D721Med (cell line): Measurements from ENCODE around the gene DNAJC5G.

Experiments used
- DNase-seq: peaks from one replicate; pipeline ENCODE4 v3.0.0; 2011; ENCODE audit warnings: low spot score; ENCODE audit not compliant: insufficient read length
- FAIRE-seq: peaks from 2 replicates; lab custom pipeline; 2011; peaks lifted over from hg19 to GRCh38; lab: Jason Lieb, UNC
- CTCF ChIP-seq: IDR thresholded peaks from 2 replicates; pipeline ENCODE4 v1.5.1; 2012; ENCODE audit warnings: mild to moderate bottlenecking, control low read depth; ENCODE audit not compliant: insufficient read depth; ENCODE audit errors: missing control alignments

The DNAJC5G gene

GRCh38 chr2:27320958-27321543 lies 45.8 kb downstream of the DNAJC5G start:
- DNase-seq (peak; percentile 45), FAIRE-seq (no peak)
- TF ChIP-seq CTCF, result peak; percentile 16

- no peak for FAIRE-seq
- TF ChIP-seq CTCF, result no peak
- DNase-seq, result no peak
Measured at GRCh38 chr2:27322301-27322765, 47.1 kb downstream of the DNAJC5G start.

GRCh38 chr2:27322766-27323595 lies 47.7 kb downstream of the DNAJC5G start, which contains the start of gene MPV17:
Gene MPV17 (minus strand): TSS chr2:27323097. CDS start chr2:27322517, 580 bp downstream.
- DNase-seq, result peak; percentile 93
- no peak for TF ChIP-seq CTCF
- no peak for FAIRE-seq

- FAIRE-seq (no peak), DNase-seq (no peak)
- TF ChIP-seq CTCF, result no peak
Measured at GRCh38 chr2:27323596-27324285, 48.5 kb downstream of the DNAJC5G start.

GRCh38 chr2:27324720-27325119 lies 49.5 kb downstream of the DNAJC5G start:
- no peak for TF ChIP-seq CTCF
- DNase-seq (no peak), FAIRE-seq (no peak)
